ENCODE measurements around the gene VSTM2L.
"Not testable (repeated sequence)": the region's sequence is repeated elsewhere in the genome, so short reads cannot be mapped to it uniquely, and the experiment has no call there.

The VSTM2L gene, protein sequence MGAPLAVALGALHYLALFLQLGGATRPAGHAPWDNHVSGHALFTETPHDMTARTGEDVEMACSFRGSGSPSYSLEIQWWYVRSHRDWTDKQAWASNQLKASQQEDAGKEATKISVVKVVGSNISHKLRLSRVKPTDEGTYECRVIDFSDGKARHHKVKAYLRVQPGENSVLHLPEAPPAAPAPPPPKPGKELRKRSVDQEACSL

DNA sequence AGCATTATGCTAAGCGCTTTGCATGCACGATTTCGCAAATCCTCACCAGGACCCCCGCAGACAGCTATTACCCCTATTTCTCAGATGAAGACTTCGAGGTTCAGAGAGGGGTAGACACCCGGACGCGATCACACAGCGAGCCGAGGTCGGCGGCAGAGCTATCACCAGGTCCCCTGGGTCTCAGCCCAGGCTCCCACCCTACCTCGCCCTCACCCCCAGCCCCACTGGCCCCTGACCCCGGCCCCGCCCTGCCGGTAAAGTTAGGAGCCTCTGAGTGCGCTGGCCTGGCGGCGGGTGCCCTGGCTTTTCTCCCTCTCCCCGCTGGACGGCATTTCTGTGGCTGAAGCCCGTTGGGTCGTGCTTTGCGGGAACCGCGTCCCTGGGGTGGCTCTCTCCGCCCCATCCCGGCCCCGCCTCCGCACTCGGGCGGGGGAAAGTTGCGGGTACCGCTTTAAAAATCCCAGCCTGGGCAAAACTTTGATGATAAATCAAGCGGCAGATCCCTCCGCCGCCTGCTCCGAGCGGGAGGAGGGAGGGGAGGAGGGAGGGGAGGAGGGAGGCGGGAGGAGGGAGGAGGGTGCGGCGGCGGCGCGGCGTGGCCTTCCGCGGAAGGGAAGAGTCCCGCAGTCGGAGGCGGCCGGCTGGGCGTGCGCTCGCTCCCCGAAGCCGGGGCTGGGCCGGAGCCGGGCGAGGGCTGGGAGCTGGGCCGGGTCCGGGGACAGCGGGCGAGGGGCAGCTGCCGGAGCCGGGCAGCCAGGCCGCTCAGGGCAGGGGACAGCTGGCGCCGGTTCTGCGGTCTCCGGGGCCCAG is at the start of gene VSTM2L:
VSTM2L (plus strand) TSS at position 624 of the 810 bp plus-strand sequence. CDS start 224 bp downstream, outside the sequence.
- in situ Hi-C loops (cut with MboI; ENCODE audit: low sequenced_read_pairs), result no loop called here

DNA sequence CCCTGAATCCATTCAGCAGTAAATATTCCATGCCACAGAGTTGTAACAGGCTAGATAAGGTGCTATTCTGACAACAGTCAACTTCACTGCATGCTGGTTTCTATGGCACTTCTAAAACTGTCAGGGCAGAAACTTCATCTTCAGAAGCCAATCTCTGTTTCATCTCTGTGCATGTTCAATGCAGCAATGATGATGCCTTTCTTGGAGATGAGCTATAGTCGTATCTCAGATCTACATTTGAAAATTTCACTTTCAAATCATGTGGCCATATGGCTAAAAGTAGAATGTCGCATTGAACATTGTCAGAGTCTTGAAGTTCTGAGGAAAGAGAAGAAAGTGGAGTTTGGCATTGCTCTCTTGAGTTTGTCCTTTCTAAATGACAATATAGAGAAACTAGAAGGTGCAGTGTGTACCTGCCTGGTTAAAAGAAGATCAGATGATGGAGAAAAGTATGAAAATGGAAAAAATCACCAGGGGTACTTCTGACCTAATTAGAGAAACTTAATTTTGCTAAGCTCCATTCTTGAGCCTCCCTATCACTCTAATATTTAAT is 49.0 kb upstream of the VSTM2L start:
- in situ Hi-C loops (cut with MboI; ENCODE audit: low sequenced_read_pairs), result no loop called here

DNA sequence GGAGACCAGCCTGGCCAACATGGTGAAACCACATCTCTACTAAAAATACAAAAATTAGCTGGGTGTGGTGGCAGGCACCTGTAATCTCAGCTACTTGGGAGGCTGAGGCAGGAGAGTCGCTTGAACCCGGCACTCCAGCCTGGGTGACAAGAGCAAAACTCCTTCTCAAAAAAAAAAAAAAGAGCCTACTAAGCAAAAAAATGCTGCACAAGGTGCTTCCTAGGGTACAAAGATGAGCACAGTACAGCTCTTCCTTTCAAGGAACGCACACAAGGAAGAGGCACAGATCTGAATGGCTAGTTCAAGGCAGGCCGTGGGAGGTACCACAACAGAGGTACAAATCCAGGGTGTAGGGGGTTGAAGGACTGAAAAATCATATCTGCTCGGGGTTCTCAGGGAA is 46.9 kb upstream of the VSTM2L start:
- in situ Hi-C loops (cut with MboI; ENCODE audit: low sequenced_read_pairs), result not testable (repeated sequence)

DNA sequence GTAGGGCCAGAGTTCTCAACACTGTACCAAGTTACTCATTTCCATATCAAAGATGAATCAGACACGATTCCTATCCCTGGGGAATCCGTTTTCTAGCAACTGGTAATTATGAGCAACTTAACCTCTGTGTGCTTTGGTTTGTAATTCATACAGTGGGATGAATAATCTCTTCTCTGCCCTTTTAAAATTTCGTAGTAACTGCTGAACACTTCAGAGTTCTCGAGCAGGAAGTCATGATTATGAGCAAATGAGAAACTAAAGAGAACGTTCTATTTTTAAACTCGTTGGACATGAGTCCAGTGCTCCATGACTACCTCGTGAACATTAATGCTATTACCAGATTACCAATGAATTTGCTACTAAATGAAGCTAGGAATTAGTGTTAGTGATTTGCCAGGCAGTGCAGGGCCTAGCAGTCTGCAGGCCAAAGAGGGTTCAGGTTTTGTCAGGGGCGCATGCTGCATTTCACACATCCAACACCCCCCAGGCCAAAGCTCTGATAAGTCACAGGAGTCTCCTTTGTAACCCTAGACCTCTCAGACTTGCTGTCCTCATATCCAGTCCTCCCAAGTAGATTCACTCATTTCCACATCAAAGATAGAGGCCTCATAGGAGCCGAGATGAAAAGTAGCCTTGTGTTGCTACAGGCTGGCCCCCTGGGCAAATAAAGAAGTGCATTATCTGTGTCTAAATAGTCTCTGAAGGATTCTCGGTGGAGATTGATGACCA is 45.8 kb upstream of the VSTM2L start:
- in situ Hi-C loops (cut with MboI; ENCODE audit: low sequenced_read_pairs), result no loop called here

DNA sequence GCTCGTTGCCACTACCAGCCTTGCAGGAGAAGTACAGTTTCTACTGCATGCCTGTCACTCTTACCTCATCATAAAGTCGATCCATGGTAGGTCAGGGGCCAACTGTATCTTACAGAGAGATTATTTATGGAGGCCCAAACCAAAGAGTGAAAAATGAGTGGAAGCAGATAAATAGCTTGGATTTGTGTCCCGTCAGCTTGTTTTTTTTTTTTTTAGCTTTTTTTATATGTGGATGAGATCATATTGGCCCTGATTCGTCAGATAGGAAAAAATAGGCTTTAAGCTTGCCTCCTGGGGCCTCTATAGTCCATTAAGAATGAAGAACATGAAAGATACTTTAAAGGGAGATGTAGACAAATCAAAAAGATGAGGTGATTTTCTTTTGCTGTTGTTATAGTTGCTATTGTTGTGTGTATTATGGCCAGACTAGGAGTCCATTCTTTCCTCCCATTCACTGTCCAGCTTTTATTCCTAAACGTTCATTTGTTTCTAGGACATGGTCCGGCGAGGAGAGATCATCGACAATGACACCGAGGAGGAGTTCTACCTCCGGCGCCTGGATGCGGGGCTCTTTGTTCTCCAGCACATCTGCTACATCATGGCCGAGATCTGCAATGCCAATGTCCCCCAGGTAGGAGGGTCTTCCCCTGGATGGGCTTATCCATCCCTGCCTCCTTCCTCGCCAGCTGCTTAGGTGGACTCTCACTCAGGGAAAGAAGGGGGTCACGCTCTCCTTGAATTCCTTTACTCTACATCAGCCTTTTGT is 43.3 kb upstream of the VSTM2L start:
- in situ Hi-C loops (cut with MboI; ENCODE audit: low sequenced_read_pairs), result no loop called here

DNA sequence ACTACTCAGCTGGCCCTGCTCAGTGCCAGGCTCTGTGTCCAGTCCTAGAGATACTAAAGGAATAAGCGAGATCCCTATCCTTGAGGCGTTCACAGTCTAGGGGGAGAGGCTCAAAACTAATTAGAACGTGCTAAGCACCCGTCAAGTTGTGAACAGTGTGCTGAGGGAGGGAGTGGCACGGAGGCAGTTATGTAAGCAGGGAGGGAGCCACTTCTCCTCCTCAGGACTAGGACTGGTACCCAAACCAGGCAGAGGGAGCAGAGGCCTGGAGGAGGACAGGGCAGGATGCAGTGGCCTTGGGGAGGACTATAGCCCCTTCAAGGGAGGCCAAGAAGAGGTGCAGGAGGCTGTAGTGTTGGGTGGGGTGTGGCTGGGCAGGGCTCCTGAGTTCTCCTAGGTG is 39.6 kb upstream of the VSTM2L start:
- in situ Hi-C loops (cut with MboI; ENCODE audit: low sequenced_read_pairs), result no loop called here

DNA sequence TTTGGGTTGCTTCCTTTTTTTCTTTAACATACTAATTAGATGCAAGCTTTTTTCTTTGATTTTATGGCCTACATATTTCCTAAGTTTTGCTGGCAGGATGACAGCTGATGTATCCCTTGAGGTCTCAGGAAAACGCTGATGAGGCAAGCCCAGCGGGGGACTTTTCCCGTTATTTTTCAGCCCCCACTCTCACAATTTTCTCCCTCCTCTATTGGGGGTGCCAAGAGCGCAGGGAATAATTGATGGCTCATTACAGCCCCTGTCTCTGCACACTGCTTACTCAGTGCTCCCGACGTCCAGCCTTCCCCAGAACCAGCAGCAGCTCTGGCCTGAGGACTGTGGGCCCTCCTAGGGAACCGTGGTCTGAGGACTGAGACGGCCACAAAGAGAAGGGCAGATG is 38.6 kb upstream of the VSTM2L start:
- in situ Hi-C loops (cut with MboI; ENCODE audit: low sequenced_read_pairs), result no loop called here

DNA sequence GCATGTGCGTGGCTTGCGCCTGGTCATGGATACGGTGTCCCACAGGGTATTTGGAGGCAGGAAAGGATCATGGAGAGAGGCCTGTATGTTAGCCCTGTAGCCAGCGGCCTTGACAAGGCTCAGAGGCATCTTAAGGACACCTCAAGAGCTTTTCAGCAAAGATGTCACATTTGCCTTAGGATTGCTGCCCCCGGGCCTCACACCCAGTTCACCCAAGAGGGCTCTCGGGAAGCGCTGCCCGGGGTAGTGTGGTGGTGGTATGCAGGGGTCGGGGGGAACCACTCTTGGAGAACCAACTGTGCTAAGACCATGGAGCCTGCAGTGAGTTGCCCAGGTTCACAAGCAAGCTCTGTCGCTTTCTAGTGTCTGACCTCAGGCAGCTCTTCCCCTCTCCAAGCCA is 36.9 kb upstream of the VSTM2L start:
- in situ Hi-C loops (cut with MboI; ENCODE audit: low sequenced_read_pairs), result no loop called here

DNA sequence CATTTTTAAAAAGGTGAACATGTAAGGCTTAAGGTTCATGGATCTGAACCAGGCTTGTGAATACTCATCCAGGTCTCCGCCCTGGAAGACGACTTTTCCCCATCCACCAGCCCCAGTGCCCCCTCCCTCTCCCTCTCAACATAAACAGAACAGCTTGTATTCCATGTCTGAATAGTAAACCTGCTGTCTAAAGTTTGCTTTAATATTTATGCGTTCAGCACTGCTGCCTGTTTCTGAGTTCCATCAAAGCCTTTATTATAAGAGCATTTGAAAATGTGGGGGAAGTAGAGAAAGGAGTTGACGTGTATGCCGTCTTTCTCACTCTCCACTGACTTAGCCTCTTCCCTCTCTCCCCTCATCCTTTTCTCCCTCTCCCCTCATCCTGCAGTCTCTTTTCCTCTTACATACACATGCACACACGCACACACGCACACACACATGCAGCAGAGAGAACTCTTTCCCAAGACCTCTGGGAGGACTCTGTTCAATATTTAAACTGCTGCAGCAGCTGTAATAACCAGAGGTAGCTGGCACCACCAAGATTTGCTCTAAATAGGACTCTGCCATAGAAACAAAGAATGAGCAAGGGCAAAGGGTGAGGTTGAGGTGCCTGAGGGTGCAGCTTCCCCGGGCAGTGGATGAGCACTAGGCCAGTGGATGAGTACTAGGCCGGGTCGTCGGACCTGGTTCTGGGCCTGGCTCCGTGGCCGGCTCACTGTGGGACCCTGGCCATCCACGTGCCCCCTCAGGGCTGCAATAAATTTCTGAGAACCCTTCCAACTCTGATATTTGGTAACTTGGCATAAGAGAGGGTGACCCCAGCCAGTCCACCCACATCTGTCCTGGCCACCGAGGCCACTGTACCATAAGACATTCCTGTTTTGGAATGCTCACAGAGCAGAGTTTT is 35.4 kb upstream of the VSTM2L start:
- in situ Hi-C loops (cut with MboI; ENCODE audit: low sequenced_read_pairs), result no loop called here

DNA sequence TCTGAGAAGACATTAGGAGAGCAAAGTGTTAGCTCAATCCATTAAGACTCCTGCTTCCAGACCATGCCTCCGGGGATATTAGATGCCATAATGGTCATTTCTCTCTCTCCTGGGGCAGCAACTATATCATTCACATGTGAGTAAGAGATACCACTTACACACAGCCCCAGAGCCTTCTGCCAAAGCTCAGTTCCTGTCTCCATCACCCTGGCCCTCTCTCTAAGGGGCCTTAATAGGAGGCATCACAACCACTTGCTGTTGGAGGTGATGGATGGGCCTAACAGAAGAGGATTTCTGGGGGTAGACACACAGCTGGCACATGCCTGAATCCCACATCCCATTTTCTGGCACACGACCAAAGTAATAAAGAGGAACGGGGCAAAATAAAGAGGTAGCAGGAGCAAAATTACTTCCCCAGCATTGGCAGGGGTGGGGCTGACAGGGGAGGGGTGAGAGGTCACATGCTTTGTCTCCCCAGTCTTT is 34.0 kb upstream of the VSTM2L start:
- in situ Hi-C loops (cut with MboI; ENCODE audit: low sequenced_read_pairs), result no loop called here

DNA sequence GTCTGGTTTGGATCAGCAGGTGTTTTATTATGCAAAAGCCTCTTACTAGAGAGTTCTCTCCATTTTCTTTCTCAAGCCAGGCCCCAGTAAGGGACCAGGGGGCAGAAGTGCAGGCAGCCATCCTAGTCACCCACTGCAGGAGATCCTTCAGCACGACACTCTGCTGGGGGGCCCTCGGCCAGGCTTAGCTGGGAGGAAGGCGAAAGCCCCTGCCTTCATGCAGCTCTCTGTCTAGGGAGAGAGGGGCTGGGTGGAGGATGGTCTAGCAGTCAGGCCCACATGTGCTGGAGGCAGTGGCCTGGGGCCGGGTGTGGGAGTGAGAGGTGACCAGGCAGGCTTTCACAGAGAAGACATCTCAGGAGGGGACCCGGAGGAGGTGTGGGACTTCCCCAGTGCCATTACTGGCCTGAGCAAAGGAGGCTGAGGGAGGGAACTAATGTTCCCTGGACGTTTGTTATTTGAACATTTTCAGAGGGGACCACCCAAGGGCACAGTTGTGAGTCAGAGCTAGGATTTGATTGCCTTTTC is 33.5 kb upstream of the VSTM2L start:
- in situ Hi-C loops (cut with MboI; ENCODE audit: low sequenced_read_pairs), result no loop called here

DNA sequence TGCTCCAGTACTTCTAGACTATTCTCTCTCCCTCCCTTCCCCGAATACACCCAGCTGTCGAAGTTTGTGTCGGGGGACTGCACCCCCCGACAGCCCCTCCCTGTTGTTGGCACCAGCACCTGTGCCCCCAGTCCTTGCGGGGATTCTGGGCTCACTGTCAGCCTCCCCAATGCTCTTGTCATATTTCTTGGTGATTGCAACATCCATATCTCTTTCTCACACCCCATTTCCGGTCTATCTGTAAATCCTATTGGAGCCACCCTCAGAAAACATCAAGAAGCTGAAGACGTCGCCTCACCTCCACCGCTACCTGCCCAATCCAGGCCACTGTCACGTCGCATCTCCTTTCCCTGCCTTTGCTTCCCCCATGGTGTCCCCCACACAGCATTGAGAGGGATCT is 32.6 kb upstream of the VSTM2L start:
- in situ Hi-C loops (cut with MboI; ENCODE audit: low sequenced_read_pairs), result no loop called here

DNA sequence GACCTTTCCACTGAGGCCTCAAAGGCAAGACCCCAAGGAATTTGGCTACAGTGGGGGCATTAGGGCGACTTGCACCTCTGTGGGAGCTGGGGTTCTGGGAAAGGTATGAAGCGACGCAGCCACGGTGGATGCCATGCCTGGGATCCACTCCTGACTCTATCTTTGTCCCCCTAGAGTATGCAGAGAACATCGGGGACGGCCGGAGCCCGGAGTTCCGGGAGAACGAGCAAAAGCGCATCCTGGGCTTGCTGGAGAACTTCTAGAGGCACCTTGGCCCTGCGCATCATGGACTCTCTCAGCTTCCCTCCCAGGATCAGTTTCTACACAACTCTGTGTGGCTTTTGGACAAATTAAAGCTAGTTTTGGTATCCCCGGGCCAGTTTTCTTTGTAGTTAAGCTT is 31.2 kb upstream of the VSTM2L start:
- in situ Hi-C loops (cut with MboI; ENCODE audit: low sequenced_read_pairs), result no loop called here

DNA sequence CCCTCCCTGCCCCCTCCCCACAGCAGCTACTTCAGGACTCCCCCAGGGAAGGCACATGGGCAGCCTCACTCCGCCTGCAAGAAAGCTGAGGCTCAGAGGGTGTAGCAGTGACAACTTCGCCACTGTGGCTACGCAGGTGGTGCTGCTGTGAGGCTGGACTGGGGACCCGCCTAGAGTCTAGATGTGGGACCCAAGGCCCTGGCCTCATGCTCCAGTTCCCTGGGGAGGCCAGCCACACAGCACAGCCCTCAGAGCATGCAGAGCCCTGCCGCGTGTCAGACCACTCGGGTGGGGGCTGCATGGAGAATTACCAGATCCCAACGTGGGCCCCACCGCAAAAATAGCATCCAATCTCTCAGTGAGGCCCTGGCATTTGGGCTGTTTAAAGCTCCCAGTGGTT is 30.8 kb upstream of the VSTM2L start:
- in situ Hi-C loops (cut with MboI; ENCODE audit: low sequenced_read_pairs), result no loop called here

DNA sequence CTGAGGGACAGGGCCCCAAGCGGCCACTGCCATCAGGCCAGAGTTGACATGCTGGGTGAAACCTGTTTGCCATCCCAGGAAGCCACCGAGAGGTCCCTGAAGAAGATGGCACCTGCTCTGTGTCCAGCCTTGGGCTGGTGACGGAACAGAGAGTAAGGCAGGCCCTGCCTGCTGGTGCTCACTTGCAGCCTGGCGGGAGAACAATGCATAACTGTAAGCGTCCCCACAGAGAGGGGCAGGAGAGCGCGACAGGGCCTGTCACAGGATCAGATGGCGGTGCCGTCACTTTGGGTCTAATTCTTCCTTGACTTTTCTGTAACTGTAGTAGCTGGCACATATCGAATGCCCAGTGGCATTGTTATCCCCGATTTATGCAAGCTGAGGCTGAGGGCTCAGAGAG is 29.0 kb upstream of the VSTM2L start:
- in situ Hi-C loops (cut with MboI; ENCODE audit: low sequenced_read_pairs), result no loop called here

DNA sequence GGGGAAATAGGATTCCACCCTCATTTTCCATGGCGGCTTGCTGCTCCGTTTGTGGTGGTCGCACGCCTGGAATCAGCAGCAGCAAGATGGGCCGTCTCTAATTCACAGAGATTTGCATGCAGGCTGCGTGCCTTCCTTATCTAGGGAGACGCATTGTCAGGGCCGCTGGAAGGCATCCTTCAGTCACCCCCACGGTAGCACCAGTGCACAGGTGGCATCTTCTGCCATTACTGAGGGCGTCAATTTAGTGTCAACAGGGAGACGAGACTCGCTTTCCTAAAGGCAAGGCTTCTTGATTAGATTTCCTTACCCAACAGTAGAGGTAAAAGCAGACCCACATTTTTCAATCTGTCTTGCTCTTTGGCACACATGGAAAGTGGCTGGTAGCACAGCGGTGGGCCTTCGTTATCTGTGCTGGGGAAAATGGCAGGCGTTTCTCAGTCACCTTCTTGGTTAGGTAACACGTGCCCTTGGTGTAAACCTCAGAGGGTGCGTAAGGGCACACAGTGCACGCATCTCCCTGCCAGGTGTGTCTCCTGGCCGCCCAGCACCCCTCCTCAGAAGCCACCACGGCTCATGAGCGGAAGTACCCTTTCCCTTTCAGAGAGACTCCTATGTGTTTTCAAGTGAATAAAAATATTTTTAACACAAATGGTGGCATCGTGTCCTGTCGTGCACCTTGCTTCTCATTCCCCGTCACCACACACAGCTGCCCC is 27.3 kb upstream of the VSTM2L start:
- in situ Hi-C loops (cut with MboI; ENCODE audit: low sequenced_read_pairs), result no loop called here

DNA sequence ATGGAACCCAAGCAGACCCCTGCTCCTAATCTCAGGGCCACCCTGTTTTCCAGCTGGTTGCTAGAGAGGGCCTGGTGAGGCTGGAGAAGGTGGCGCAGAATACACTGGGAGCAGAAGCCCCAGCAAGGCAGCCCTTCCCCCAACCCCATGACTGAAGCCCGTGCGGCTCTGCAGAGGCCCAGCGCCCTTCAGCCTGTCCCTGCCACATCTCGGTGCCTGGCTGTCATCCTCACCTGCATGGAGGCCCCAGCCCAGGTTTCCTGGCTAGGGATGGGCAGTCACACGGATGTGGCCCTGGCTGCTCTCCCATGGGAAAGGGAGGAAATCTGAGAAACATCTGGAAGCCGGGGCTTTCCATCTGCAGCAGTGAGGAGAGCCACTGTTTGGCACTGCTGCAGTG is 26.1 kb upstream of the VSTM2L start:
- in situ Hi-C loops (cut with MboI; ENCODE audit: low sequenced_read_pairs), result no loop called here

DNA sequence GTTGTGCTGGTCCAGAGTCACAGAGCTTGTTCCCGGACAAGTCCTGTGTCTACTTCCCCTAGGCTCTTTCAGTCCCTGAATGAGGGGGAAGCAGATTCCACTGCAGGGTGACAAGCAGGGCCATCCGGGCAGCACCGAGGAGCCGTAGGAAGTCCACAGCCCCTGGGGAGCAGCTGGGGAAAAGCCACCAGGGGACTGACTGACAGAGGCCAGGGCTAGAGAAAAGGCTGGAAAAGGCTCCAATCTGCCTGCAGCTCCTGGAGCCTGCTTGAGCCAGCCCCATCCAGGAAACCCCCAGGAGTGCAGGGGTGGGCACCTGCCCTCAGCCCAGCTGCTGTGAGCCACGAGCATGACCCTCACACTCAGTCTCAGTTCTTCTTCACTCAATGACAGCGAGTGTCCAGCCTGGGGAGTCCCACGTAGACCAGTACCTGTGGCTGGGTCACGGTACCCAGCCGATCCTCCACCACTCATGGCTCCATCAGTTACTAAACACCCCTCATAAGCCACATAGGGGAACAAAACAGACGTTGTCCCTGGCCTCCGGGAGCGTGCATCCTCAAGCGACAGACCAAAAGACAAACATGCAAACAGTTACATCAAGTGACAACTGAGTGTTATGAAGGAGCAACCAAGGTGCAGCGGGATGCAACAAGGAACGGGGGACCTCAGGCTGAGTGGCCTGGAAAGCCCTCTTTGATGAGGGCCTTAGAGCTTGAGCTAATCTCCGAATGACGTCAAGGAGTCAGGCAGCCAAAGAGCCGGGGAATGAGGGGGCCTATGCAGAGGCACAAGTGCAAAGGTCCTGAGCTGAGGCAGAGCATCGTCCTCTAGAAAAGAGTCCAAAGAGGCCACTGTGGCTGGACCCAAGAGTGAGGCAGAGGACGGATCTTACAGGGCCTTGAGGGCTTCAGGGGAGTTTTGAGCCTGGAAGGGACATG is 24.8 kb upstream of the VSTM2L start:
- in situ Hi-C loops (cut with MboI; ENCODE audit: low sequenced_read_pairs), result no loop called here

Data from hTERT RPE-1 (cell line).